HG02642 (cell line): ENCODE results near the gene DCAF11.

Source experiments
- ATAC-seq: cut with Tn5 transposase; IDR thresholded peaks from one replicate; pipeline ENCODE4 v1.9.1; 2021; ENCODE audit warnings: mild to moderate bottlenecking; ENCODE audit not compliant: unreplicated experiment, poor library complexity

DCAF11 gene

DNA sequence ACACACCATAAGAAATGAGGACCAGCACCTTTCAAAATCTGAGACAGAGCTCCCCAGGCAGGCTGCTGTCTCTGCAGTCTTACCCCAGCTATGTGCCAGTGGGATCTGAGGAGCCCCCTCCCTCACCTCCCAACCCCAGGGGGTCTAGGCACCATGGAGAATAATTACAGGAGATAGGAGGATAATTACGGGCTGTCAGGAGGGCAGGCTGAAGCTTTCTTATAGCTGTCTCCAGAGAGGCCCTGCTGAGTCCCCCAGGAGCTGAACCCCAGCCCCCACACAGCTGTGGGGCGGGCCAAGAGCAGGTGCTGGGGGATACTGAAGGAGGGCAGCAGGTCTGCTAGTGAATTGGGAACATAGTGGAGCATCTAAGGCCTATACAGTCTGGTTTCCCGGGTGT lies 36.4 kb upstream of the DCAF11 start:
- no peak for ATAC-seq

DNA sequence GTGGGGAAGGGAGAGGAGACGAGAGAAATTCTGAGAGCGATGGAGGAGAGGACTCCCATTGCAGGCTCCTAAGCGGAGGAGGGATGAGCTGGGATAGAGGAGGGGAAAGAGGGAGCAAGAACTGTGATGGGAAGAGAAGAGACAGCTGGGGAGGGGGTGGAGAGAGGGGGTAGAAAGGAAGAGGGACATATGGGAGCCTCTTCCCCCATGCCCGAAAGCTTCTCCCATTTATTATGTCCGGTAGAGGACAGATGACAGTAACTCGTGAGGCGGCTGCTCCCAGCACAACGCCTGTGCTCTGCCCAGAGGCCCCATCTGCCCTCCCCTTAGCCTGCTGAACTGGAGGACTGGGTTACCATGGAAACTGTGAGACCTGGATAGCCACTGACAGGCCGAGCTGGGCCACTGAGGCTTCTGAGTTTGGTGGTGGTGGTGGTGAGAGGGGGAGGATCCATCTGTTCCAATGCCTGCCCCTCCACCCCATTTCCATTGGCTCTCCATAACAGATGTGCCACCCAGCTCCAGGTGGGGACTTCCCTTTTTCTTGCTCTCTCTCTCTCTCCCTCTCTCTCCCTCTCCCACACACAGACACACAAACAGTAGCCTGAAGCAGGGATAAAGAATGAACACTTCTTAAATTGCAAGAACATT lies 35.0 kb upstream of the DCAF11 start:
- ATAC-seq, result no peak

DNA sequence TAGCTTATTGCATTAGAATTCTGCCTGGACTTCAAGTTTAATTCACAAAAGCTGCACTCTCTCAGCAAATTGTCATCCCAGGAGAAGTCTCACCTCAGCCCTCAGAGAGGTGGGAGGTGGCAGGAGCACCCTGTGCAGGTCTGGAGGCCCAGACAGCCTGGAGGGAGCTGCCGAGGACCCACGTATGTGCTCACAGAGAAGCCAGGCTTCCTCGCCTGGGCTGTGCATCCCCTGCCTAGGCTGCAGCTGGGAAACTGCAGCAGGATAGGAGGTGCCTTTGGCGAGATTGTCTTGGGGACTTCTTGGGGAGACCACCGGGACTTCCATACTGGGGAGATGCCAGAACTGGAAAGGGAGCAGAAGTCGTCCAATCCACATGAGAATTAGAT lies 34.4 kb upstream of the DCAF11 start:
- no peak for ATAC-seq

DNA sequence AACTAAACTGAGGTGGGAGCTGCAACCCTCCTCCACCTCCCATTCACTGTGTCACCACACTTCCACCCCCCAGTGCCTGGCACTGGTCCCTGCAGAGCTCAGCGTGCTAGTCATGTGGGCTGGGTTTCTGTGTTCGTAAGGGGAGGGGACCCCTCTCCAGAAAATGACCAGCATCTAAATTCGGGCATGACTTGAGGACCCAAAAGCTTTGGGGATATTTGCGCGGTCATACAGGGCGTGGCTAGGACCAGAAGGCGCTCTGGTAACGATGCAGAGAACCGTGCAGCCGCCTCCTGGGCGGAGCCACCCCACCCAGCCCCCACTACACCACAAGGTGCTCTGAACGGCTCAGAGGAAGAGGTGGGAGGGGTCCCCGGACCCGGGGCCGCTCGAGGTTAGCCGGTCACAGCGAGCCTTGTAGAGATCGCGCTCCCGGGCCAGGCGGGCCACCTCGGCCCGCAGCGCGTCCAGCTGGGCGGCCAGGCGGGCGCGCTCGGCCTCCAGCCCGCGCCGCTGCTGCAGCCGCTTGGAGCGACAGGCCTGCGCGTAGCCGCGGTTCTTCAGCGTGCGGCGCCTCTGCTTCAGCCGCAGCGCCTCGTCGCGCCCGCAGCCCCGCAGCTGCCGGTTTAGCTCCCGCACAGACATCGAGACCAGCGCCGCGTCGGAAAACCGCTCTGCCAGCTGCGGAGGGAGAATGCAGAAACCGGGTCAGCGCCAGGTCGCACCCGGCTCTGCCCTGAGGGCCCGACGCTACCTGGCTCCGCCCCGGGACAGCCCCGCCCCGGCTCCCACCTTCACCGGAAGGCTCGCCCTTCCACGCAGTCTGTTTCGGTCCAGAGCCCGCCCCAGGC lies 33.5 kb upstream of the DCAF11 start:
- peak; percentile 81 for ATAC-seq

DNA sequence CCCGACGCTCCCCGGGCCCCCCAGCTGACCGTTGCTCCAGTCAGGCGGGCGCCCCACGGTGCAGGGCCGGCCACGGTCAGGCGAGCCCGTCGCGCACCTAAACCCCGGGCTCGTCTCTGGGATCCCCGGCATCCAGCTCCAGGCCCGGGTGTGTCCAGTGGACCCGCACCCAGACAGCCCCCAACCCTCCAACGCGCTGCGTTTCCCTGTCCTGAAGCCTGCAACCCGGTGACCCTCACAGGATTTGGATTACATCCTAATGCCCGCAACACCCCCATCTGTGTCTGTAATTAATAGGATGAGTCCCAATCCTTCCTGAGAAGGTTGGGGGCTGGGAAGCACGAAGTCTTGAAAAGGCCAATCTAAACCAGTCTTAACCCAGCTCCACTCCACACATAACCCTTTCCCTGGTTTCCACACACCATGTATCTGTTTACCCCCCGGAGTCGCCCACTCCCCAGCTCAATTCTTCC lies 32.8 kb upstream of the DCAF11 start:
- ATAC-seq, result no peak

DNA sequence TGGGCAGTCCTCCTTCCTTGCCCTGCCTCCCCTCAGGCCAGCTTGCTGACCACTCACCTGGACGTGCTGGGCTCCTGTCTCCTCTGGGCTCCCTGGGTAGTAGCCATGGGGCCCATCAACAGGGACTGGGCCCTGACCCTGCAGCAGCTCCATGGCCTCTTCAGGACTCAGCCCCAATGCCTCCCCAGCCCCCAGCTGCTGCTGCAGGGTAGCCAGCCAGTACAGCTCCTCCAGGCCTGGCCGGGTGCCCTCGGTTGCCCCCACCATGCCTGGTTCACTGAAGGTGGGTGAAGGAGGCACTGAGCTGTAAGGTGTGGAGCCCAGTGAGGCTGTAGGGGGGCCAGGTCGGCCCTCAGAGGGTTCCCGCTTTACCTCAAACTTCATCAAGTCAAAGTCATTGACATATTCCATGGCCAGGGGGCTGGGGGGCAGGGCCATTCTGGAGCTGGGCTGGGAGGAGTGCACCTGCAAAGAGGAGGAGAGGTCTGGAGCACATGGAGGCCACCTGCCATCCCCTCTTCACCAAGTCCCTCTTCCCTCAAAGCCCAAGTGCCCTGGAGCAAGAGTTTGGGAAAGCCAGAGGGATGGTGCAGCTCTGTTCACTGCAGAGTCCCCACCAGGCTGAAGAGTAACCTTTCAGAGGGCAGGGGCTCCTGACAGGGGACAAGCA lies 32.0 kb upstream of the DCAF11 start:
- no peak for ATAC-seq

DNA sequence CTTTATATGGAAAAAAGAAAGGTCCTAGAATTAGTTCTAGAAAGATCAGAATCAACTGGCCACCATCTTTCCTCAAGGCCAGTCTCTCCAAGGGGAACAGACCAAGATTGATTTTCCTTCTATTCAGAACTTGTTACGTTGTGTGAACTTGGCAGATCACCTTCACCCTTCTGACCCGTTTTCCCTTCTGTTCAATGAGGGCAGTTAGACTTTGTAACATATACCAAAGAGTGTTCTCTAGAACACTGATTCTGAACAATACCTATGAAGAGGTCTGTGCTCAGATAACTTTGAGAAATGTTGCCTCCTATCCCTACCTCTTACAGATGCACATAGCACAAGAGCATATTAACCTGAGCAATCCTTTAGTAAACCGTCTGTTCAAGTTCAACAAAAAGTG lies 31.1 kb upstream of the DCAF11 start:
- ATAC-seq, result no peak

DNA sequence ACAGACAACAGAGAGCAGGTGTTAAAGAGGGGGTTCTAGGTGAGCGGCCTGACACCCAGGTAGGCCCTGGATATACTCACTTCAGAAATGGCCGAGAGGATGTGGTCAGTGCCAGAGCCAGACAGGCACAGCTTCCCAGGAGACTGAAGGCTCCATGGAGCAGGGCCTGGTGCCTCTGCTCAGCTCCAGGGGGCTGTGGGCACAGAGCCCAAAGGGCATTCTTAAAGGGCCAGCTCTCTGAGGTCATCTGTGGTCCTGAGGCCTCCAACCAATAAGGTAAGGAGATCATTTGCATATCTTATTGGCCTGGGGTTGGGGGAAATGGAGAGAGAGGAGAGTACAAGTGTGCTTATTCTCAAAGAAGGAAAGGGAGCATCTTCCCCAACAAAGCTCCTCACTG lies 30.1 kb upstream of the DCAF11 start:
- no peak for ATAC-seq

DNA sequence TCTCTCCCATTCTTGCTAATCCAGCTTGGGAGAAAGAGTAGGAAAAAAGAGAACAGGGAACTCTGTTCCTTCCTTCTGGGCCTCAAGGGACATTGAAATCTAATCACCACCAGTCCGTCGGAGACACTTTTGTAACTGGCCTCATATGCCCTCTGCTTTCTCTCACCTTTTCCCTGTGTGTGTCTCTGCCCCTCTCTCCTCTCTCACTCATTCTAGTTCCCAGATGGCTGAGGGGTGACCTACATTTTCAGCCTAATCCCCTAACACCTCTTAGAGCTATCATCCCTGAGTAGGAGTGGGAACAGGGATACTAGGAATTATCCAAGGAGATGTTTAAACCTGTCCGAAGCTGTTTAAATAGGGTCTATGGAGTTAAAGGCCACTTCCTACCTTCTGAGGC lies 29.4 kb upstream of the DCAF11 start:
- no peak for ATAC-seq

DNA sequence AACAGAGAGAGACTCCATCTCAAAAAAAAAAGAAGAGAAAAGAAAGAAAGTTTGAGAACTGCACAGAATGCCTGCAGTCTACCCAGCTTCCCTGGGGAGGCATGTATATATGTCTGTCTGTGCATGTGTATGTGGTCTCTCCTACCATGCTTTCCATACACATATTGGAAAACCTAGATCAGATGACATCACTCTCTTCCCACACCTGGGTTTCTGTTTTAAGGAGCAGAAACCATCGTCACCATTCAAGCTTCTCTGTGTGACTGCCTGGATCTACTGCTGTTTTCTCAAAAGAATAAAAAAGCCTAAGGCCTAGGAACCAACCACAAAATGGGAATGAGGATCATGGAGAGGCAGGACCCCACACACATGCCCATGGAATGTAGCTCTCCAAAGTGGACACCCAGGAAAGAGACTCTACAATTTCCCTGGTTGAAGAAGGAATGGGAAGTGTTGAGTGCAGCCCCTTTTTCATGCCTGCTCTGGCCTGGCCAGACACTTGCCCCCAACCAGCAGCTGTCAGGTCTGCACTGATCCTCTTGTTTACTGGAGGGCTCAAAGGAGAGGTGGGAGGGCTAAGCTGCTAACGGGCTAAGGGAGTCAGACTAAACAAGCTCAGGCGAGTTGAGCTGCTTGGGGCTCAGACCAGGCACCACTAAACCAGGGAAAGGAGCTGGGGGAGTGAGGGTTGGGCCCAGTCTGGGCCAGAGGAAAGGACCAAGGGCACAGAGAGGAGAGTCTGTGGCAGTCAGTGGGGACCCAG lies 28.2 kb upstream of the DCAF11 start:
- ATAC-seq, result no peak

DNA sequence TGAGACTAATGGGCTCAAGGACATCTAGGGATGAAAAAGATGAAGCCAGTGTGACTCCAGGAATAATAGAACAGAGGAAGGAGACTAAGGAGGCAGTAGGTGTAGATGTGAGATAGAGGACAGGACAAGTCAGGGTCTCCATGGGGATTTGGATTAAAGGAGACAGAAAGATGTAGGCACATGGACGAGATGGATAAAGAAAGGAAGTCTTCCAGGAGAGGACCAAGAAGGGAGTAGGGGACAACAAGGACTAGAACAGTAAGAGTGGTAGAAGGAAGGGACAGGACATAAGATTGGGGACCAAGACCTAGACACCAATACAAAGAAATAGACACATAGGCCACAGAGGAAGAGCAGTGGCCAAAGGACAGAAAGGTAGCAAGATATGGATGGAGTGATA lies 27.6 kb upstream of the DCAF11 start:
- no peak for ATAC-seq

DNA sequence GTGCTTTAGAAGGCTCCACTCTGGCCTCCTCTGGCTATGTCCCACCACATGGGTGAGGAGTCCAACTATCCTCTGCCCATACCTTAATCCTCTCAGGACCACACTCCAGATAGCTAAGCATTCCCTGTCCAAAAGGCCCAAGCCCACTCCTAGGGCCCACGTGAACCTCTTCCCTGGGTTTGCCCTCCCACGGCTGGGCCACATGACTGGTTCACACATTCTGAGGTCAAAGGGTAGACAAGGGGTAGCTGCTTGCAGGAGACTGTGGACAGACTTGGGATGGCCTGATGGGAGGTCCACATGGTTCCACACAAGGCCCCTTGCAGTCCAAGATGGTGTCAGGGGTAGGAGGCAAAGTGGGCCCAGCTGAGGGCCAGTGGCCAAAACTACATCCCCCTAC lies 26.5 kb upstream of the DCAF11 start:
- ATAC-seq, result no peak

DNA sequence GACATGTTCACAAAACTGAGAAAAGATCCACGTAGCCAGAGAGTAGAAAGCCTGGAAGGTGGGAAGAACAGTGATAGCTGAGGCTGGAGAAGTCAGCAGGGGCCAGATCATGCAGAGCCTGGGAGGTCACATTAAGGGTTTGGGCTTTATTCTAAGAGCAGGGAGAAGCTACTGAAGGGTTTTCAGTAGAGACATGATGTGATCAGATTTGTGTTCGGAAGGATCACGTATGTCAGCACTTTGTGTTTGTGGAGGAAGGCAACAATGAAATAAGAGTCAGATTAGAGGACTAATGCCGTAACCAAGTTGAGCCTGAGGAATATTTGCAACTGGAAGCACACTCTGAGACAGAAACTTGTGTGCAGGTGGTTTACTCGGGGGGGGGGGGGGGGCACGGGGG lies 24.7 kb upstream of the DCAF11 start:
- ATAC-seq, result no peak

DNA sequence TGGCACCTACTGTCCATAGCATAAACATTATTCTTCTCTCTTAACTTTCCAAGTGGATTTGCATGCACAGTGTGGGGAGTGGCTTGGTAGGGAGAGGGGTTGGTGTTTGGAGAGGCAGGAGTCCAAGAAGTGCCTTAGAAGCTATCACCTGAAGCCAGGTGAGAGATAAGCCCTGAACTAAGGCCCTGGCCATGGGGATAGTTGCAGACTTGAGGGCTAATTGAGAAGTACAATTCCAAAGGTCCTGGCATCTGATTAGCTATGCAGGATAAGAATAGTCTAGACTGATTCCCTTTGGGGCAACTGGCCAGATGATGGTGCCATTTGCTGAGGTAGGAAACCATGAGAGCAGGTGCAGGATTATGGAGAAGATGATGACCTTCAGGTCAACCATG lies 22.5 kb upstream of the DCAF11 start:
- ATAC-seq, result no peak

DNA sequence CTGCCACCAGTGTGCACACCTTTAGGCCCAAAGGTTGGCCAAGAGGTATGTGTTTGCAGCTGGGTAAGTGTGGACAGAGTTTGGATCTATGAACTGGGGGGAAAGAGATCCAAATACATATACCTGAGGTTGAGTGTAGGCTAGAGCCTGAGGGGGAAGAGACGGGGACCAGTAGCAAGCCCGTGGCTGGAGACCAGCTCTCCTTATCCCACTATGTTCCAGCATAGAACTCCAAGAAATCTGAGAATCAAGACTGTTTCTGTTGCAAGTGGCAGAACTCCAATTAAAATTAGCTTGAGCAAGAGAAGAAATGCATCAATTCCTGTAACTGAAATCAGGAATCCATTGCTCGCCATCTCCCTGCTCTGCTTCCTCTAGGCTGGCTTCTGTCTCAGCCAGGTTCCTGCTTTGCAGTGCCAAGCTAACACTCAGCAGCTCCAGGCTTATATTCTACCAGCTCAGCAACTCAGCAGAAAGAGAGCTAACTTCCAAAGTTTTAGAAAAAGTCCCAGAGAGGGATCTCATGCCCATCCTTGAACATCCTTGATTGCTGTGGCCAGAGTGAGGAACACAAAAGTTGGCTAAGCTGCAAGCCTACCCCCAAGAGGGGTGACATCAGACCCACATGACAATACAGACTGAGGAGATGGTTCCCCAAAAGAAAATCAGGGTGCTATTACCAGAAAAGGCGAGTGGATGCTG lies 21.9 kb upstream of the DCAF11 start:
- no peak for ATAC-seq

DNA sequence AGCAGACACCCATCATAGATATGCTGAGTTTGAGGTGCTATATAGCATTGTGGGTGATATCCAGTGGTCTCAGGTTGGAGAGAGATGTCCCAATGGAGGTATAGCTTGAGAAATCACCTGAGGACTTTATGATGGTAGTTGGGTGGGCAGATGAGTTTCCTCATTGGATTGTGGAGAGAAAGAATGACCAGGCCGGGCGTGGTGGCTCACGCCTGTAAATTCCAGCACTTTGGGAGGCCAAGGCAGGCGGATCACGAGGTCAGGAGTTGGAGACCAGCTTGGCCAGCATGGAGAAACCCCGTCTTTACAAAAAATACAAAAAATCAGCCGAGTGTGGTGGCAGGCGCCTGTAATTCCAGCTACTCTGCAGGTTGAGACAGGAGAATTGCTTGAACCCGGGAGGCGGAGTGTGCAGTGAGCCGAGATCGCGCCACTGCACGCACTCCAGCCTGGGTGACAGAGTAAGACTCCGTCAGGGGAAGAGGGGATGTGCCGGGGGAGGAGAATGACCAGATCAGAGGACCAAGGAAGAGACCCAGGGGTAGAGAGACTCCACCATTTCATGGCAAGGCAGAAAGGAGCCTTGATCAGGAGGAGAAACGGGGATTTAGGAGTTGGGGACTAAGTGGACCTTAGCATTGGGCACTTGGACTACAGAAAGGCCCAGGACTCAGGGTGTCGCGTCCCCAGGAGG lies 21.2 kb upstream of the DCAF11 start:
- no peak for ATAC-seq

DNA sequence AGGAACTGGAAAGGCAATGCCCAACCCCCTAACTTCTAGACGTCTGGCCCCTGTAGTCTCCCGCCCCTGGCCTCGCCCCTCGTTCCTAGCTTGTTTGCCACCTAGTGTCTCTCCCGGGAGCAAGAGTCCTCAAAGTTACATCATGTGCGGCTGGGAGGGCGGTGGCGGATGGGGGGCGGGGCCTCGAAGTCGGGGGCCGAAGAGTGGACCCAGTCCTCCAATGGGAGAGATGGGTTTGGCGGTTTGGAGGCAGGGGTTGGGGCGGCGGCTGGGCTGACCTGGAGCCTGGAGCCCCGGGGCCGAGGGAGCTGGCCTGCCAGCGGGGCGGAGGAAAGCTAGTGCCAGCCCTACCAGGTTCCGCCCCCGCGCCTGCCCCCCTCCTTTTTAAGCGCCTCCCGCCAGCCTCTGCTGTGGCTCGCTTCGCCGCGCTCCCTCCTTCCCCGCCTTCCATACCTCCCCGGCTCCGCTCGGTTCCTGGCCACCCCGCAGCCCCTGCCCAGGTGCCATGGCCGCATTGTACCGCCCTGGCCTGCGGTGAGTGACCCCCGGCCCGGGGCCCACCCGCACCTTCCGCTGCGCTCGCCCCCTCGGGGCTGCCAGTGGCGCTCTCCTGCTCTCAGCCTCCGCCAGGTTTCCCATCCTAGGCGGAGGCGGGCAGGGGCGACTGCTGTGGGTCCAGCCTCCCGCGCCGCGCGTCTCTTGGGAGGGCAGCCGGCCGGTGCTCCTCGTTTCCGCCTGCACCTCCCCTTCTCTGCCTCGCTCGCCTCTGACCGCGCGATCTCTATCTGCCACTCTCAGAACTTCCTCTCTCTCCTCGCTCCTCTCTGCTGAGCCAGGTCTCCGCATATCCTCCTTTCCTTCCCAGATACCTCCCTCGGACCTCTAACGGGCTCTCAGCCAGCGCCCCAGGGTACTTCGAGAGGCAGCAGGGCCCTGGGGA lies 20.4 kb upstream of the DCAF11 start, which contains the start of gene PCK2:
Gene PCK2, plus strand, starts transcription at position 411 of the 940 bp plus-strand sequence. Its CDS starts 95 bp downstream, at position 506.
- ATAC-seq, result peak; percentile 50

DNA sequence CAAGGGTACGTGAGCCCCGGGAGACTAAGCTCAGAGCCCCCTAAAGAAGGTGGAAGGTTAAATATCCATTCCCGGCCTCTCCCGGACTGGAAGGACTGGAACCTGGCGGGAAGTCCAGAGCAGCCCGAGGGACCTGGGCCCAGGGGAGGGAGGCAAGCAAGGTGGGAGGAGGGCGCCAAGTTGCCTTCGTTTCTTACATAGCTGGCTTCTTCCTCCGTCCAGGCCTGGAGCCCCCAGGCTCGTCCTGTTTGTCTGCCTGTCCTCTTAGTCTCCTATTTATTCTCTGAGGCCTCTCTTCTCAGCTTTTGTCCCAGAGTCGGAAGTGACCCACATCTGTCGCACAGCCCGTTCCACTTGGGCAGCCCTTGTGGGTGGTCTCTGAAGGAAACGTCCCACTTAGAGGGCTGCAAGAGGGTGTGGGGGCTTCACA lies 19.7 kb upstream of the DCAF11 start:
- ATAC-seq, result peak; percentile 0
